GM18868 (cell line): ENCODE data around the gene MEAF6.
"Not testable (repeated sequence)": the region's sequence is repeated elsewhere in the genome, so short reads cannot be mapped to it uniquely, and the experiment has no call there.

Experiments
- ATAC-seq: cut with Tn5 transposase; IDR thresholded peaks from one replicate; pipeline ENCODE4 v1.9.1; 2021; ENCODE audit warnings: mild to moderate bottlenecking, moderate library complexity; ENCODE audit not compliant: unreplicated experiment

Gene MEAF6

DNA sequence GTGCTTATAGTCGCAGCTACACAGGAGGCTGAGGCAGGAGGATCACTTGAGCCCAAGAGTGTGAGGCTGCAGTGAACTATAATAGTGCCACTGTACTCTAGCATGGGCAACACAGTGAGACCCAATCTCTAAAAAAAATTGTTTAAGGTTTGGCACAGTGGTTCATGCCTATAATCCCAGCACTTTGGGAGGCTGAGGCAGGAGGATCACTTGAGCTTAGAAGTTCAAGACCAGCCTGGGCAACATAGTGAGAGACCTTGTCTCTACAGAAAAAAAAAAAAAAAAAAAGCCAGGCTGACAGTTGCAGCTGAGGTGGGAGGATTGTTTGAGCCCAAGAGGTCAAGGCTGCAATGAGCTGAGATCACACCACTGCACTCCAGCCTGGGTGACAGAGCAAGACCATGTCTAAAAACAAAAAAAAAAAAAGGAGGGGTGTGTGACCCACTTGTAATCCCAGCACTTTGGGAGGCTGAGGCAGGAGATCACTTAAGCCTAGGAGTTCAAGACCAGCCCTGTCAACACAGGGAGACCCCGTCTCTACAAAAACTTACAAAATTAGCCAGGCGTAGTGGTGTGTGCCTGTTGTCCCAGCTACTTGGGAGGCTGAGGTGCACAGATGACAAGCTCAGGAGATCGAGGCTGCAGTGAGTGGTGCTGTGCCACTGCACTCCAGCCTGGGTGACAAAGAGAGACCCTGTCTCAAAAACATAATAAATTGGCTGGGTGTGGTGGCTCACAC lies 18.0 kb upstream of the MEAF6 start:
- ATAC-seq: not testable (repeated sequence)

DNA sequence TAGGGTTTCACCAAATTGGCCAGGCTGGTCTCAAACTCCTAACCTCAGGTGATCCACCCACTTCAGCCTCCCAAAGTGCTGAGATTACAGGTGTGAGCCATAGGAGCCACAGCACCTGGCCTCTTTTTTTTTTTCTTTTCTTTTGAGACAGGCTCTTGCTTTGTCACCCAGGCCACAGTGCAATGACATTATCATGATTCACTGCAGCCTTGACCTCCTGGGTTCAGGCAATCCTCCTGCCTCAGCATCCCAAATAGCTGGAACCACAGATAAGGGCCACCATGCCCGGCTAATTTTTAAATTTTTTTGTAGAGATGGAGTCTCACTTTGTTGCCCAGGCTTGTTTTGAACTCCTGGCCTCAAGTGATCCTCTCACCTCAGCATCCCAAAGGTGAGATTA lies 15.3 kb upstream of the MEAF6 start:
- not testable (repeated sequence) for ATAC-seq

DNA sequence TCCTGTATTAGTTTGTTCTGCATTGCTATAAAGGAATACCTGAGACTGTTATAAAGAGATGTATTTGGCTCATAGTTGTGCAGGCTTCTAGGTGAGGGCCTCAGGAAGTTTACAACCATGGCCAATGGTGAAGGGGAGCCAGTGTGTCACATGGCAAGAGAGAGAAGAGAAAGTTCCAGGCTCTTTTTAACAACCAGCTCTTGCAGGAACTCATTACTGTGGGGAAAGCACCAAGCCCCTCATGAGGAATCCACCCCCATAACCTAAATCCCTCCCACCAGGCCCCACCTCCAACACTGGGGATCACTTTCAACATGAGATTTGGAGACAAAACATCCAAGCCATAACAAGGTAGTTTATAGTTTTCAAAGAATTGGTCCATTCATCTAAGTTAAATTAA lies 5.0 kb upstream of the MEAF6 start:
- no peak for ATAC-seq

DNA sequence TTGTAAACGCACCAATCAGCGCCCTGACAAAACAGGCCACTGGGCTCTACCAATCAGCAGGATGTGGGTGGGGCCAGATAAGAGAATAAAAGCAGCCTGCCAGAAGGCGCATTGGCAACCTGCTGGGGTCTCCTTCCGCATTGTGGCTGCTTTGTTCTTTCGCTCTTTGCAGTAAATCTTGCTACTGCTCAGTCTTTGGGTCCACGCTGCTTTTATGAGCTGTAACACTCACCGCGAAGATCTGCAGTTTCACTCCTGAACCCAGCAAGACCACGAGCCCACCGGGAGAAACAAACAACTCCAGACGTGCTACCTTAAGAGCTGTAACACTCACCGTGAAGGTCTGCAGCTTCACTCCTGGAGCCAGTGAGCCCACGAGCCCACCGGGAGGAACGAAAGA lies 4.4 kb upstream of the MEAF6 start:
- ATAC-seq: not testable (repeated sequence)

DNA sequence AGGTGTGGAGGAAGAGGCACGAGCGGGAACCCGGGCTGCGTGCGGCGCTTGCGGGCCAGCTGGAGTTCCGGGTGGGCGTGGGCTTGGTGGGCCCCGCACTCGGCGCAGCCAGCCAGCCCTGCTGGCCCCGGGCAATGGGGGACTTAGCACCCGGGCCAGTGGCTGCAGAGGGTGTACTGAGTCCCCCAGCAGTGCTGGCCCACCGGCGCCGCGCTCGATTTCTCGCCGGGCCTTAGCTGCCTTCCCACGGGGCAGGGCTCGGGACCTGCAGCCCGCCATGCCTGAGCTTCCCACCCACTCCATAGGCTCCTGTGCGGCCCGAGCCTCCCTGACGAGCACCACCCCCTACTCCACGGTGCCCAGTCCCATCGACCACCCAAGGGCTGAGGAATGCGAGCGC lies 3.7 kb upstream of the MEAF6 start:
- not testable (repeated sequence) for ATAC-seq

GRCh38 chr1:37517569-37517968 lies 3.0 kb upstream of the MEAF6 start:
- no peak for ATAC-seq

DNA sequence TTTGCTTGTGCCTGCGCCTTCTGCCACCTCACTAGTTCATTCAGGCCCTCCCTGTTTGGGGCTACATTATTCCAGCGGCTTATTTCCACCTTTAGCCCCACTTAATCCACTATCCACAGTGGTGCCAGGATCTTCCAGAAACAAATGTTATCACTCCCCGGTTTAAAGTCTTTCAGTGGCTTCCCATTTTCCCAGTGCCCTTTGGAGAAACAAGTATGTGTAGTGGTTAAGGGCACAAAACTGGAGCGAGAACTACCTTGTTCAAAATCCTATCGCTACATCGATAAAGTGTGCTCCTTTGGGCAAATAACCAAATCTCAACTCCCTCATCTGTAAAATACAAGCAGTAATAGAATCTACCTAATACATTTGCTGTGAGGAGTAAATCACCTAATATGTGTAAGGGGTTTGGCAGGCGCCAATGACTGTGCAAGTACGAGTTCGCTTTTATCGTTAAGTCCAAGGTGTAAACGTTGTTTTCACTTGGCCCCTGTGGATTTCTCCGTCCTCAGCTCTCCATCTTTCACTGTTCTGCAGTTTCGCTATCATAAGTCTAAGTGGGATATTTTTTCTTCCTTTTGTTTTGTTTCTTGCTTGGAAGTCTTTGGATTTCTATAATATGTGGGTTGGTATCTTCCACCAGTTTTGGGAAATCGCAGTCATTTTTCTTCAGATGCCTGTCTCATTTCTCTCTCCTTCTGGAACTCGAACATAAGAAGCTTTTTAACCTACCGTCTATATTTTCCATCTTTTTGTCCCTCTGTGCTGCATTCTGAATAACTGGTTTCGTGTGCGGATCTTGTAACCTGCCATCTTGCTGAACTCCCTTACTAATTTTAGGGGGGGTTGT lies 844 bp upstream of the MEAF6 start:
- ATAC-seq: no peak

- ATAC-seq: peak; percentile 30
Measured at GRCh38 chr1:37513795-37514349, 694 bp downstream of the MEAF6 start.

DNA sequence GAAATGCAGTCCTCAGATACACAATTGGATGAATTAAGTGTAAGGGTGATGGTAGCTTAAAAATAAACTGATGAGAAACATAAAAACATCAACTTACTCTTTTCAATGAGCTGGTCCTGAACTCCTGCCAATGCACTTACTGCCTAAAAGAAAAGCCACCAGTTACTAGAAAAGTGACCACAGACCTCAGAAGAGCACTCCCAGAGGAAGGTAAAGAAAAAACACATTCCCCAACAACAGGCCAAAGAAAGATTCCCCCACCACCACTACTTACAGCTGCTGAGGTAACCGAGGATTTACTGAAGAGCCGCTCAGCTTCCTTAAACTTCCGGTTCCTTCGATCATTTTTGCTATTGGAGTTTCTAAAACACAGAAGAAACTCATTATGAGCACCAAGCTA lies 5.4 kb downstream of the MEAF6 start:
- no peak for ATAC-seq

DNA sequence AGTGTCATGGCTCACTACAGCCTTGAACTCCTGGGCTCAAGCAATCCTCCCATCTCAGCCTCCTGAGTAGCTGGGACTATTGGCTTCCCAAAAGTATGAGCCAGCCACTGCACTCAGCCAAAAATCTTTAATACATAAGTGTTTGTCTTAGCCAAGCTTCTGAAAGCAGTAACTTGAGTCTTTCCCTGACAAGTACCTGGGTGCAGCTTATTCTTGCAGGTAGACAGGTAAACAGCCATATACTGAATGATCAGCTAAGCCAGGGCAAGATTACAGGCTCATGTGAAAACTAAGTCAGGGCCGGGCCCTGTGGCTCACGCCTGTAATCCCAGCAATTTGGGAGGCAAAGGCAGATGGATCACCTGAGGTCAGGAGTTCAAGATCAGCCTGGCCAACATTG lies 7.8 kb downstream of the MEAF6 start:
- ATAC-seq: no peak

GRCh38 chr1:37502791-37503190 lies 11.8 kb downstream of the MEAF6 start:
- not testable (repeated sequence) for ATAC-seq

GRCh38 chr1:37502104-37502503 lies 12.5 kb downstream of the MEAF6 start:
- no peak for ATAC-seq

DNA sequence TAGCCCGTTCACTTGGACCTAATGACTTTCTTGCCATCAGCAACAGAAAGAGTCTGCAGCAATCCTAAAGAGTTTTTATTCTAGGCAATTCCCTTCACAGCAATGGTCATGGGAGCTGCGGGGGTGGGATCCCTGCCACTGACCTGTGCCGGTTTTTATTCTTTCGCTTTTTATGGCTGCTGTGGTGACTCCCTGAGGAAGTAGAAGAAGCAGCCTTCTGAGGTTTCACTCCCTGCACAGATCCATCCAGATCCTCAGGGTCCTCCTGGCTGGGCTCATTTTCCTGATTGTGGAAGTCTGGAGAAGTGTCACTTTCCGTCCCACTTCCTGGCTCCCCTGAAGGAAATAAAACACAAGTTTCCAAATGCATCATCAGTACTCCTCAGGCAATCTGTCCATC lies 12.9 kb downstream of the MEAF6 start:
- ATAC-seq: no peak

DNA sequence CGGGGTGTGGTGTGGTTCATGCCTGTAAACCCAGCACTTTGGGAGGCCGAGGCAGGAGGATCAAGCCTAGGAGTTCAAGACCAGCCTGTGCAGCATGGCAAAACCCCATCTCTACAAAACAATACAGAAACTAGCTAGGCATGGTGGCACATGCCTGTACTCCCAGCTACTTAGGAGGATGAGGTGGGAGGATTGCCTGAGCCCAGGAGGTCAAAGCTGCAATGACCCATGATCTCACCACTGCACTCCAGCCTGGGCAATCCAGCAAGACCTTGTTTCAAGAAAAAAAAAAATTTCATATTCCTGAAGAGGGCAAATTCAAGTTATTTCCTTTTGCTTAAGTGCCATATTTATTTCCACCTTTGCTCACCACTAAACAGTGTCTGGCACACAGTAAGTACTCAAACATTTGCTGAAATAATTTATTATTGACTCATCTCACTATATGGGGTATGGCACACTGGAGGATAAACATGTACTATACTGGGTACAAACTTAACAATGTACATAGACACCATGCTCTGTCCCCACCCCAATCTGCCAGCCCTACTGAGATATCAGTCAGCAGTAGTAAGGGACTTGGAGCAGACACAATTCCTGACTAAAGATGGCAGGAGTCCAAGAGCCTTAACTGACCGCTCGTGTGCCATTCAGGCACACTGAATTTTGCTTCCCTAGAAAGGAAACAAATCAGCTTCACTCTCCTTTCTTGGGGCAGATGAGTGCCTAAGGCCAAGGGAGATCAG lies 15.5 kb downstream of the MEAF6 start:
- ATAC-seq: no peak

DNA sequence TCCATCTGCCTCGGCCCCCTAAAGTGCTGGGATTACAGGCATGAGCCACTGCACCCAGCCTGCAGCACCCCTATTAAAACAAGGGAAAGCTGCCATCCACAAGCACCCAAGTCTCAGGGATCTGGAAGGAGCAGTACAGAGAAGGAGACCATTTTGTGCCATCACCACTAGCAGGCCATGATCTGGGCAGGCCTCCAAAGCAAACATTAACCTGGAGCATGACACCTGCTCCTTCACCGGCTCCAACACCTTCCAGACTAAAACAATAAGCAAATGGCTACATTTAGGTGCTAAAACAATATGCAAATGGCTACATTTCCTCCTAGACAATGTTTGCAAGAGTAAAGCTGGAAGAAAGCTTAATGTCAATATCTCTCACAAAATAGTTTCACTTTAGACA lies 16.7 kb downstream of the MEAF6 start:
- ATAC-seq: no peak

- ATAC-seq: no peak
Measured at GRCh38 chr1:37495875-37496274, 18.7 kb downstream of the MEAF6 start.

- ATAC-seq: no peak
Measured at GRCh38 chr1:37493336-37494098, 21.0 kb downstream of the MEAF6 start.

GRCh38 chr1:37487619-37487984 lies 27.0 kb downstream of the MEAF6 start:
- ATAC-seq: no peak

- no peak for ATAC-seq
Measured at GRCh38 chr1:37486680-37487618, 27.6 kb downstream of the MEAF6 start.
